HCT116 (cell line): ENCODE results near the gene DRAXIN. TPM values are rescaled to one million over a fixed set of nuclear protein-coding genes. Genes with fewer than 3 reads are reported as not detected.

ENCODE experiments used
- ATAC-seq: fragments of 200-7000 bp; cut with Tn5 transposase; 2 replicates; pipeline ENCODE4 v1.9.1; 2020; ENCODE audit warnings: mild to moderate bottlenecking, moderate library complexity
- BruUV-seq: library from RNA; stranded (reverse); fragments of 400-500 nt; replicated peaks from 2 replicates; lab custom pipeline; 2021; lab: Mats Ljungman, UMichigan
- CTCF ChIA-PET: fragments of 300-600 bp; sonication (Branson Sonifier 250); formaldehyde crosslinking; loops from one replicate; lab custom pipeline; 2021; ENCODE audit warnings: antibody characterized with exemption; lab: Charles Lee
- POLR2A ChIA-PET: fragments of 300-600, 350-600 bp; sonication (Branson Sonifier 250); formaldehyde crosslinking; loops from one replicate; lab custom pipeline; 2021; ENCODE audit warnings: antibody characterized with exemption; lab: Charles Lee
- RAD21 ChIA-PET, 2 experiments: fragments of 300-600 bp; sonication (Branson Sonifier 250); formaldehyde crosslinking; loops; one replicate each; lab custom pipeline; 2023; ENCODE audit warnings: low total read pairs in 2 of 2; ENCODE audit not compliant: uncharacterized antibody in 2 of 2, unreplicated experiment in 2 of 2, low non-redundant PET in 1 of 2; lab: Charles Lee
- DNase-seq: peaks from one replicate; pipeline ENCODE4 v3.0.0-alpha.2; 2010; ENCODE audit warnings: low read depth, low spot score
- H2AFZ ChIP-seq: fragments of 200-600 bp; shearing (Covaris generic), sonication (generic); 2 replicates; pipeline ENCODE4 v1.6.1; 2017; ENCODE audit warnings: low read depth, mixed run types, mixed read lengths, antibody characterized with exemption, low read length; ENCODE audit not compliant: poor library complexity, severe bottlenecking
- H3K27ac ChIP-seq: 2 replicates; pipeline ENCODE4 v1.5.1; 2012; ENCODE audit warnings: low read depth, low read length
- H3K27me3 ChIP-seq: fragments of 200-600 bp; sonication (generic); 2 replicates; pipeline ENCODE4 v1.6.1; 2016; ENCODE audit warnings: mixed run types, low read length, mixed read lengths; ENCODE audit not compliant: insufficient read depth
- H3K36me3 ChIP-seq, 2 experiments: fragments of 200-500 bp in 1 of 2; fragments of 200-600 bp in 1 of 2; sonication (Bioruptor generic) in 1 of 2; sonication (generic) in 1 of 2; 2 replicates each; pipeline versions ENCODE4 v1.5.1 to v1.6.1; 2014 to 2016; ENCODE audit warnings: low read length in 2 of 2, inconsistent platforms in 1 of 2, mixed read lengths in 1 of 2, mixed run types in 1 of 2; ENCODE audit not compliant: insufficient read depth in 2 of 2, control insufficient read depth in 1 of 2
- H3K4me1 ChIP-seq, 2 experiments: fragments of 200-600 bp in 1 of 2; sonication (generic) in 1 of 2; 2 replicates each; pipeline versions ENCODE4 v1.5.1 to v1.6.1; 2012 to 2017; ENCODE audit warnings: low read length in 2 of 2, inconsistent platforms in 1 of 2, mild to moderate bottlenecking in 1 of 2, mixed read lengths in 1 of 2, mixed run types in 1 of 2, moderate library complexity in 1 of 2; ENCODE audit not compliant: insufficient read depth in 2 of 2, control insufficient read depth in 1 of 2
- H3K4me2 ChIP-seq: fragments of 200-600 bp; sonication (generic); 2 replicates; pipeline ENCODE4 v1.6.1; 2017; ENCODE audit warnings: mixed run types, low read length, mixed read lengths
- H3K4me3 ChIP-seq, 2 experiments: fragments of 200-600 bp in 1 of 2; sonication (generic) in 1 of 2; replicated peaks in 1 of 2; 2 replicates each; pipeline ENCODE4 v1.5.1; 2011 to 2016; ENCODE audit warnings: low read length in 2 of 2, control low read depth in 1 of 2, low read depth in 1 of 2, mild to moderate bottlenecking in 1 of 2, mixed read lengths in 1 of 2, mixed run types in 1 of 2
- H3K79me2 ChIP-seq: fragments of 200-600 bp; sonication (generic); 2 replicates; pipeline ENCODE4 v1.6.1; 2017; ENCODE audit warnings: mild to moderate bottlenecking, mixed run types, low read length, moderate library complexity, mixed read lengths; ENCODE audit not compliant: insufficient read depth
- H3K9ac ChIP-seq: fragments of 200-600 bp; sonication (generic); 2 replicates; pipeline ENCODE4 v1.6.1; 2016; ENCODE audit warnings: low read length, mixed read lengths
- H3K9me2 ChIP-seq: fragments of 200-600 bp; sonication (generic), shearing (Covaris generic); 2 replicates; pipeline ENCODE4 v1.6.1; 2017; ENCODE audit warnings: mixed run types, mild to moderate bottlenecking, moderate library complexity; ENCODE audit not compliant: insufficient read depth
- H3K9me3 ChIP-seq, 2 experiments: fragments of 200-500 bp in 1 of 2; fragments of 200-600 bp in 1 of 2; sonication (Bioruptor generic) in 1 of 2; sonication (generic) in 1 of 2; 2 replicates each; pipeline ENCODE4 v1.6.1; 2014 to 2017; ENCODE audit warnings: low read length in 2 of 2, mixed read lengths in 2 of 2, inconsistent platforms in 1 of 2, low read depth in 1 of 2, mild to moderate bottlenecking in 1 of 2, mixed run types in 1 of 2, moderate library complexity in 1 of 2; ENCODE audit not compliant: control insufficient read depth in 1 of 2, insufficient read depth in 1 of 2
- H4K20me1 ChIP-seq: fragments of 200-600 bp; sonication (generic), shearing (Covaris generic); 2 replicates; pipeline ENCODE4 v1.6.1; 2017; ENCODE audit warnings: mixed run types, mild to moderate bottlenecking, moderate library complexity; ENCODE audit not compliant: insufficient read depth
- CBX3 ChIP-seq: IDR thresholded peaks from 2 replicates; pipeline ENCODE4 v1.6.1; 2012; ENCODE audit warnings: low read depth
- EZH2phosphoT487 ChIP-seq: fragments of 200-600 bp; IDR thresholded peaks from 2 replicates; pipeline ENCODE4 v1.6.1; 2018; ENCODE audit warnings: antibody characterized with exemption, borderline replicate concordance
- FOSL1 ChIP-seq: IDR thresholded peaks from 2 replicates; pipeline ENCODE4 v1.6.1; 2012; ENCODE audit warnings: low read depth
- POLR2AphosphoS5 ChIP-seq: IDR thresholded peaks from 2 replicates; pipeline ENCODE4 v1.6.1; 2011; ENCODE audit warnings: mild to moderate bottlenecking, low read depth, low read length, moderate library complexity
- SIN3A ChIP-seq: IDR thresholded peaks from 2 replicates; pipeline ENCODE4 v1.6.1; 2012; ENCODE audit warnings: low read depth
- SP1 ChIP-seq: IDR thresholded peaks from 2 replicates; pipeline ENCODE4 v1.6.1; 2012; ENCODE audit warnings: low read depth
- YY1 ChIP-seq: IDR thresholded peaks from 2 replicates; pipeline ENCODE4 v1.6.1; 2011; ENCODE audit warnings: low read length, low read depth, moderate library complexity, mild to moderate bottlenecking; ENCODE audit not compliant: insufficient replicate concordance; ENCODE audit errors: extremely low read depth
- intact Hi-C: fragments of 100-400 bp; cut with micrococcal nuclease; formaldehyde crosslinking; loops from 2 replicates; pipeline ENCODE4 v1.10.0; 2022
- total RNA-seq: library from RNA; stranded (reverse); gene quantifications from one replicate; pipeline ENCODE4 v1.2.1, GENCODE V29; 2021; ENCODE audit not compliant: unreplicated experiment
- TF ChIP-seq, protein P1 (sequence below): IDR thresholded peaks from 2 replicates; pipeline ENCODE4 v1.6.1; 2012; ENCODE audit warnings: low read depth
- TF ChIP-seq, protein P2 (sequence below), 3 experiments: fragments of 200-600 bp in 1 of 3; sonication (generic) in 1 of 3; IDR thresholded peaks in 2 of 3; conservative IDR thresholded peaks in 1 of 3; 2 replicates each; pipeline ENCODE4 v1.5.1; 2012 to 2017; ENCODE audit warnings: low read depth in 2 of 3, low read length in 2 of 3, antibody characterized with exemption in 1 of 3, borderline replicate concordance in 1 of 3, control low read depth in 1 of 3, mild to moderate bottlenecking in 1 of 3, mixed read lengths in 1 of 3, mixed run types in 1 of 3, moderate library complexity in 1 of 3; ENCODE audit not compliant: insufficient read depth in 1 of 3
- TF ChIP-seq, protein P3 (sequence below): IDR thresholded peaks from 2 replicates; pipeline ENCODE4 v1.6.1; 2012
- TF ChIP-seq, protein P4 (sequence below): IDR thresholded peaks from 2 replicates; pipeline ENCODE4 v1.6.1; 2012

DRAXIN gene
- total RNA-seq, 1 experiment from 2014 or later: 0.47 TPM

DNA sequence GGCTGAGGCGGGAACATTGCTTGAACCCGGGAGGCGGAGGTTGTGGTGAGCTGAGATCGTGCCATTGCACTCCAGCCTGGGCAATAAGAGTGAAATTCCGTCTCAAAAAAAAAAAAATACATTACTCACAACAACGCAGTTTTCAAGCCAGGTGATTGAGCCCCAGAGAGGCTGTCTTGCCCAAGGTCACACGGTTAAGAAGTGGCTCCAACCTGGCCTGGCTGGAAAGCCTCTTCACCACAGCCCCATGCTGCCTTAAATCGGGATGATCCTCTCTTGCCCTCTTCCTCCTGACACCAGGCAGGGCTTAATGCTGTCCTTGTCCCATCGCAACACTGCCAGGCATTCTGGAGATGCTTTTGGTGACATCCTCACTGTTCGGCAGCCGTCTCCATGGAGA, 21.6 kb downstream of the DRAXIN start:
- Histone ChIP-seq H3K79me2 (no peaks in the 10 kb centered on the region), H3K9me3 (no peaks in the 10 kb centered on the region), H3K27ac (no peak overlapping the region), H2AFZ (no peak overlapping the region), H3K4me3 (no peak overlapping the region), H3K4me2 (no peak overlapping the region), H4K20me1 (no peaks in the 10 kb centered on the region)
- intact Hi-C loops: no loop called here
- POLR2A ChIA-PET: no interaction called here
- BruUV-seq: no TSS peak
- no peak for DNase-seq
- TF ChIP-seq SIN3A (no peak), YY1 (no peak), FOSL1 (no peak), SP1 (no peak), EZH2phosphoT487 (no peak), CBX3 (no peak), POLR2AphosphoS5 (no peak)
- TF ChIP-seq, protein P1, sequence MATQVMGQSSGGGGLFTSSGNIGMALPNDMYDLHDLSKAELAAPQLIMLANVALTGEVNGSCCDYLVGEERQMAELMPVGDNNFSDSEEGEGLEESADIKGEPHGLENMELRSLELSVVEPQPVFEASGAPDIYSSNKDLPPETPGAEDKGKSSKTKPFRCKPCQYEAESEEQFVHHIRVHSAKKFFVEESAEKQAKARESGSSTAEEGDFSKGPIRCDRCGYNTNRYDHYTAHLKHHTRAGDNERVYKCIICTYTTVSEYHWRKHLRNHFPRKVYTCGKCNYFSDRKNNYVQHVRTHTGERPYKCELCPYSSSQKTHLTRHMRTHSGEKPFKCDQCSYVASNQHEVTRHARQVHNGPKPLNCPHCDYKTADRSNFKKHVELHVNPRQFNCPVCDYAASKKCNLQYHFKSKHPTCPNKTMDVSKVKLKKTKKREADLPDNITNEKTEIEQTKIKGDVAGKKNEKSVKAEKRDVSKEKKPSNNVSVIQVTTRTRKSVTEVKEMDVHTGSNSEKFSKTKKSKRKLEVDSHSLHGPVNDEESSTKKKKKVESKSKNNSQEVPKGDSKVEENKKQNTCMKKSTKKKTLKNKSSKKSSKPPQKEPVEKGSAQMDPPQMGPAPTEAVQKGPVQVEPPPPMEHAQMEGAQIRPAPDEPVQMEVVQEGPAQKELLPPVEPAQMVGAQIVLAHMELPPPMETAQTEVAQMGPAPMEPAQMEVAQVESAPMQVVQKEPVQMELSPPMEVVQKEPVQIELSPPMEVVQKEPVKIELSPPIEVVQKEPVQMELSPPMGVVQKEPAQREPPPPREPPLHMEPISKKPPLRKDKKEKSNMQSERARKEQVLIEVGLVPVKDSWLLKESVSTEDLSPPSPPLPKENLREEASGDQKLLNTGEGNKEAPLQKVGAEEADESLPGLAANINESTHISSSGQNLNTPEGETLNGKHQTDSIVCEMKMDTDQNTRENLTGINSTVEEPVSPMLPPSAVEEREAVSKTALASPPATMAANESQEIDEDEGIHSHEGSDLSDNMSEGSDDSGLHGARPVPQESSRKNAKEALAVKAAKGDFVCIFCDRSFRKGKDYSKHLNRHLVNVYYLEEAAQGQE: no peak
- TF ChIP-seq, protein P2, sequence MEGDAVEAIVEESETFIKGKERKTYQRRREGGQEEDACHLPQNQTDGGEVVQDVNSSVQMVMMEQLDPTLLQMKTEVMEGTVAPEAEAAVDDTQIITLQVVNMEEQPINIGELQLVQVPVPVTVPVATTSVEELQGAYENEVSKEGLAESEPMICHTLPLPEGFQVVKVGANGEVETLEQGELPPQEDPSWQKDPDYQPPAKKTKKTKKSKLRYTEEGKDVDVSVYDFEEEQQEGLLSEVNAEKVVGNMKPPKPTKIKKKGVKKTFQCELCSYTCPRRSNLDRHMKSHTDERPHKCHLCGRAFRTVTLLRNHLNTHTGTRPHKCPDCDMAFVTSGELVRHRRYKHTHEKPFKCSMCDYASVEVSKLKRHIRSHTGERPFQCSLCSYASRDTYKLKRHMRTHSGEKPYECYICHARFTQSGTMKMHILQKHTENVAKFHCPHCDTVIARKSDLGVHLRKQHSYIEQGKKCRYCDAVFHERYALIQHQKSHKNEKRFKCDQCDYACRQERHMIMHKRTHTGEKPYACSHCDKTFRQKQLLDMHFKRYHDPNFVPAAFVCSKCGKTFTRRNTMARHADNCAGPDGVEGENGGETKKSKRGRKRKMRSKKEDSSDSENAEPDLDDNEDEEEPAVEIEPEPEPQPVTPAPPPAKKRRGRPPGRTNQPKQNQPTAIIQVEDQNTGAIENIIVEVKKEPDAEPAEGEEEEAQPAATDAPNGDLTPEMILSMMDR (IDR thresholded peaks at IDR 0.05 in 2 of 3, conservative IDR thresholded peaks at IDR 0.05 in 1 of 3; ENCODE audit: borderline replicate concordance in 1 of 3, insufficient read depth in 1 of 3, low read depth in 2 of 3, low read length in 2 of 3): no peak
- TF ChIP-seq, protein P3, sequence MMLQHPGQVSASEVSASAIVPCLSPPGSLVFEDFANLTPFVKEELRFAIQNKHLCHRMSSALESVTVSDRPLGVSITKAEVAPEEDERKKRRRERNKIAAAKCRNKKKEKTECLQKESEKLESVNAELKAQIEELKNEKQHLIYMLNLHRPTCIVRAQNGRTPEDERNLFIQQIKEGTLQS: no peak
- TF ChIP-seq, protein P4, sequence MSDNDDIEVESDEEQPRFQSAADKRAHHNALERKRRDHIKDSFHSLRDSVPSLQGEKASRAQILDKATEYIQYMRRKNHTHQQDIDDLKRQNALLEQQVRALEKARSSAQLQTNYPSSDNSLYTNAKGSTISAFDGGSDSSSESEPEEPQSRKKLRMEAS: no peak
- TF ChIP-seq, all 23 proteins: peak for 0
- H3K27me3 ChIP-seq: no peaks in the 10 kb centered on the region
- H3K36me3 ChIP-seq: no peaks in the 10 kb centered on the region
- no peaks in the 10 kb centered on the region for H3K9me2 ChIP-seq
- H3K9ac ChIP-seq: no peak overlapping the region
- H3K4me1 ChIP-seq: peaks cover 5 to 15% of the 10 kb centered on the region in 2 experiments; a peak in 3 of 4 replicates
- RAD21 ChIA-PET: no interaction called here
- CTCF ChIA-PET: interaction anchor here (1.0 kb wide), 1 partner anchor 64 kb away, joined by 3 read pairs; no protein-coding TSS in a partner anchor
- ATAC-seq: no peak
